IMR-90 (cell line): ENCODE results near the gene NFKBIE.

Experiments
- CEBPB ChIP-seq: IDR thresholded peaks from 2 replicates; pipeline ENCODE4 v1.6.1; 2012; ENCODE audit warnings: low read depth, low read length, improper control_type of control experiment
- CHD1 ChIP-seq: IDR thresholded peaks from 2 replicates; pipeline ENCODE4 v1.6.1; 2012; ENCODE audit warnings: low read depth, low read length, improper control_type of control experiment
- CTCF ChIP-seq: conservative IDR thresholded peaks from 2 replicates; pipeline ENCODE4 v1.5.1; 2012; ENCODE audit warnings: mild to moderate bottlenecking, low read depth, low read length, improper control_type of control experiment
- MAZ ChIP-seq: IDR thresholded peaks from 2 replicates; pipeline ENCODE4 v1.6.1; 2012; ENCODE audit warnings: low read depth, mild to moderate bottlenecking, low read length, improper control_type of control experiment, moderate library complexity, borderline replicate concordance
- MXI1 ChIP-seq: IDR thresholded peaks from 2 replicates; pipeline ENCODE4 v1.6.1; 2012; ENCODE audit warnings: low read depth, mild to moderate bottlenecking, low read length, moderate library complexity, borderline replicate concordance
- NFE2L2 ChIP-seq: fragments of 150-350 bp; IDR thresholded peaks from 2 replicates; pipeline ENCODE4 v1.6.1; 2016; ENCODE audit warnings: low read depth, mild to moderate bottlenecking, low read length
- POLR2A ChIP-seq: IDR thresholded peaks from 2 replicates; pipeline ENCODE4 v1.6.1; 2012; ENCODE audit warnings: mild to moderate bottlenecking, low read depth, low read length
- RFX5 ChIP-seq: IDR thresholded peaks from 2 replicates; pipeline ENCODE4 v1.8.0; 2012; ENCODE audit warnings: low read depth, mild to moderate bottlenecking, low read length, moderate library complexity
- SMC3 ChIP-seq: fragments of 150-350 bp; IDR thresholded peaks from 2 replicates; pipeline ENCODE4 v1.6.1; 2016; ENCODE audit warnings: low read depth, mild to moderate bottlenecking, antibody characterized with exemption, low read length, moderate library complexity
- USF2 ChIP-seq: fragments of 150-350 bp; IDR thresholded peaks from 2 replicates; pipeline ENCODE4 v1.6.1; 2017; ENCODE audit warnings: mild to moderate bottlenecking, antibody characterized with exemption, low read length, low read depth
- TF ChIP-seq, protein P1 (sequence below): fragments of 150-350 bp; IDR thresholded peaks from 2 replicates; pipeline ENCODE4 v1.6.1; 2016; ENCODE audit warnings: low read depth, mild to moderate bottlenecking, low read length, moderate library complexity, borderline replicate concordance

GRCh38 chr6:44235891-44236516, 29.3 kb downstream of the NFKBIE start:
- TF ChIP-seq CTCF (no peak), MAZ (no peak), SMC3 (no peak), USF2 (no peak), RFX5 (no peak), NFE2L2 (no peak), MXI1 (no peak), CEBPB (no peak), POLR2A (no peak), CHD1 (no peak)
- TF ChIP-seq, protein P1, sequence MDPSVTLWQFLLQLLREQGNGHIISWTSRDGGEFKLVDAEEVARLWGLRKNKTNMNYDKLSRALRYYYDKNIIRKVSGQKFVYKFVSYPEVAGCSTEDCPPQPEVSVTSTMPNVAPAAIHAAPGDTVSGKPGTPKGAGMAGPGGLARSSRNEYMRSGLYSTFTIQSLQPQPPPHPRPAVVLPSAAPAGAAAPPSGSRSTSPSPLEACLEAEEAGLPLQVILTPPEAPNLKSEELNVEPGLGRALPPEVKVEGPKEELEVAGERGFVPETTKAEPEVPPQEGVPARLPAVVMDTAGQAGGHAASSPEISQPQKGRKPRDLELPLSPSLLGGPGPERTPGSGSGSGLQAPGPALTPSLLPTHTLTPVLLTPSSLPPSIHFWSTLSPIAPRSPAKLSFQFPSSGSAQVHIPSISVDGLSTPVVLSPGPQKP, result no peak
